NB4 (cell line): ENCODE data around the gene EZH2.

ENCODE experiments used
- DNase-seq: peaks from one replicate; pipeline ENCODE4 v3.0.0; 2010; ENCODE audit warnings: low read depth
- H3K4me3 ChIP-seq: one replicate; pipeline ENCODE4 v1.5.1; 2011; ENCODE audit warnings: mild to moderate bottlenecking, low read depth, low read length, moderate library complexity
- MYC ChIP-seq: IDR thresholded peaks from 2 replicates; pipeline ENCODE4 v1.6.1; 2011; ENCODE audit warnings: low read depth, low read length
- POLR2A ChIP-seq: IDR thresholded peaks from 2 replicates; pipeline ENCODE4 v1.6.1; 2011; ENCODE audit warnings: mild to moderate bottlenecking; ENCODE audit not compliant: insufficient read length; ENCODE audit errors: extremely low read depth
- TF ChIP-seq, protein P1 (sequence below): IDR thresholded peaks from 2 replicates; pipeline ENCODE4 v1.6.1; 2011; ENCODE audit warnings: low read depth, low read length
- TF ChIP-seq, protein P2 (sequence below): IDR thresholded peaks from one replicate; pipeline ENCODE4 v1.5.1; 2012; ENCODE audit warnings: low read depth, low read length

Gene EZH2

DNA sequence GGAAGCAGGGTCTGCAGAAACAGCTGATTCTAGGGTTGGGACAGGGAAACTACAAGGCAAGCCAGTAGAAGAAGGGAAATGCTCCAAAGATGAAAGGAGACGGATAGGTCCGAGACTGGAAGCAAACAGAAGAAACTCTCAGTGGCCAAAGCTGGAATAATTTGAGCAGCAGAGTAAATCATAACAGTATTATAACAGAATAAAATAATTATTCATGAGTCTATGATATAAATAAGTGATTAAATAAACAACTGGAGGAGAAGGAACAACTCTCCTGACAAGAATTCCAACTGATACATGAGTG lies 27.6 kb downstream of the EZH2 start:
- DNase-seq: no peak
- TF ChIP-seq MYC: no peak
- TF ChIP-seq, protein P1, sequence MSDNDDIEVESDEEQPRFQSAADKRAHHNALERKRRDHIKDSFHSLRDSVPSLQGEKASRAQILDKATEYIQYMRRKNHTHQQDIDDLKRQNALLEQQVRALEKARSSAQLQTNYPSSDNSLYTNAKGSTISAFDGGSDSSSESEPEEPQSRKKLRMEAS: no peak
- TF ChIP-seq, protein P2, sequence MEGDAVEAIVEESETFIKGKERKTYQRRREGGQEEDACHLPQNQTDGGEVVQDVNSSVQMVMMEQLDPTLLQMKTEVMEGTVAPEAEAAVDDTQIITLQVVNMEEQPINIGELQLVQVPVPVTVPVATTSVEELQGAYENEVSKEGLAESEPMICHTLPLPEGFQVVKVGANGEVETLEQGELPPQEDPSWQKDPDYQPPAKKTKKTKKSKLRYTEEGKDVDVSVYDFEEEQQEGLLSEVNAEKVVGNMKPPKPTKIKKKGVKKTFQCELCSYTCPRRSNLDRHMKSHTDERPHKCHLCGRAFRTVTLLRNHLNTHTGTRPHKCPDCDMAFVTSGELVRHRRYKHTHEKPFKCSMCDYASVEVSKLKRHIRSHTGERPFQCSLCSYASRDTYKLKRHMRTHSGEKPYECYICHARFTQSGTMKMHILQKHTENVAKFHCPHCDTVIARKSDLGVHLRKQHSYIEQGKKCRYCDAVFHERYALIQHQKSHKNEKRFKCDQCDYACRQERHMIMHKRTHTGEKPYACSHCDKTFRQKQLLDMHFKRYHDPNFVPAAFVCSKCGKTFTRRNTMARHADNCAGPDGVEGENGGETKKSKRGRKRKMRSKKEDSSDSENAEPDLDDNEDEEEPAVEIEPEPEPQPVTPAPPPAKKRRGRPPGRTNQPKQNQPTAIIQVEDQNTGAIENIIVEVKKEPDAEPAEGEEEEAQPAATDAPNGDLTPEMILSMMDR: no peak
- no peak for TF ChIP-seq POLR2A
- H3K4me3 ChIP-seq: no peak overlapping the region

GRCh38 chr7:148854983-148855382 lies 29.1 kb downstream of the EZH2 start:
- no peak overlapping the region for H3K4me3 ChIP-seq
- DNase-seq: no peak
- TF ChIP-seq, protein P1: no peak
- TF ChIP-seq, protein P2: no peak
- TF ChIP-seq POLR2A (no peak), MYC (no peak)

DNA sequence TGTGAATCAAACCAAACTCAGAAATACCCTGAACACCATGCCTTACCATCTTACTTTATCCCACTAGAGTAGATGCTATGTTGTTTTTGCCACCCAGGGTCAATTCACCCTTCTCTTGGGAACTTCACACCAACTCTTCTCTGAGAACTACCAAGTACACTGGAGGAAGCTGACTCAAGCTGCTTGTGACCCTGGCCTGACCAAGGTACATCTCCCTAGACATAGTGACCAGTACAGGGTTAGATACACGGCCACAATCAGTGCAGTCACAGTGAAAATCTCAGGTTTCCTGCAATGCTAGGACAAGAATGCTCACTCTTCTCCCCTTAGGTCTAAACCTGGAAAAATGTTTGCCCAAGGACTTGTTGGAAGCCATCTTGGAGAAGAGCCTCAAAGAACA lies 31.8 kb downstream of the EZH2 start:
- DNase-seq: no peak
- no peak overlapping the region for H3K4me3 ChIP-seq
- TF ChIP-seq, protein P2: no peak
- no peak for TF ChIP-seq MYC
- TF ChIP-seq, protein P1: no peak
- no peak for TF ChIP-seq POLR2A

- no peak overlapping the region for H3K4me3 ChIP-seq
- DNase-seq: no peak
- TF ChIP-seq, protein P2: no peak
- TF ChIP-seq, protein P1: no peak
These were observed 33.5 kb downstream of the EZH2 start for GRCh38 chr7:148850564-148850963.

- H3K4me3 ChIP-seq: no peak overlapping the region
These were observed 34.5 kb downstream of the EZH2 start for GRCh38 chr7:148849393-148850098.

DNA sequence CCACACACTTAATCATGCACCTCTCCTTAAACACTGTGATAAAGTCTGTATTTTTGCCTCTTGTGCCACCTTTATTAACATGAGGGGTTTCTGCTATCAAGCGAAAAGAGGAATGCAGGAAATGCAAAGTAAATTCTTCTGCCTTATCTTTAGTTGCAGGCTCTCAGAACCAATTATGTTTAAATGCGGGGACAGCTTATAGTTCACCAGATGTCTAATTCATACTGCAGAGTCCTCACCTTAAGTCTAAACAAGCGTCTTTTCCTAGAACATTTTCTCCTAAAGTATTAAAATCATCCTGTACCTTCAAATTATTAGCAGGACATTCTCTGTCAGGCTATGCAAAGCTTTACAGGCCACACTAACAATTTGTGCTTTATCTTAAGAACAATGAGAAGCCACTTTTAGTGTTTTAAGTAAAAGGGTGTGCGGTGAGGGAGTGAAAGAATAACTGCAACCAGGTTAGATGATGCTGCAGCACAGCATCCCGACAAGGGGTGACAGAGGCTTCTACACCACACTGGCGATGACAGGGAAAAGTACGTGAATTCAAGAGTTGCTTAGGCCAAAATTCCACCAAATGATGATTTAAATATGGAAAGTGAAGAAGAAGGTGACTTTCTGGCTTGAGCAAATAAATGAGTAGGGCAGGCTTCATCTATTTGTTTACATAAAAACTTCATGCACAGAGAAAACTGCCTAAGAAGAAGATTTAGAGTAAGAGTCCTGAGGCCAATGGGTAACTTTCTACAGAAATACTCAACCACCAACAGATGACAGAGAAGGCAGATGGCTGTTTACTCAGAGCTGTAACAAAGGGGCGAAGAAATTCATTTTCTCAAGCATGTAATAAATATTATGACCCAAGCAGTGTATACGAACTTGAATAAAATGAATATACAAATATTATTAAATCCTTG lies 36.0 kb downstream of the EZH2 start:
- TF ChIP-seq MYC (no peak), POLR2A (no peak)
- TF ChIP-seq, protein P1: no peak
- no peak for DNase-seq
- H3K4me3 ChIP-seq: no peak overlapping the region

More at GRCh38 chr7:148849393-148850098, 34.5 kb downstream of the EZH2 start:
- no peak for TF ChIP-seq MYC
- TF ChIP-seq, protein P1: no peak
- DNase-seq: no peak
